Prostate gland (tissue), 2 donors: ENCODE results near the gene NOL3.

Source experiments
- POLR2A ChIP-seq: fragments of 450-650 bp; IDR thresholded peaks from one replicate; pipeline ENCODE4 v1.6.1; 2016; ENCODE audit warnings: antibody characterized with exemption, mild to moderate bottlenecking
- TF ChIP-seq, protein P1 (sequence below), 4 experiments: fragments of 200-600 bp in 2 of 4; fragments of 450-650 bp in 2 of 4; sonication (generic) in 2 of 4; IDR thresholded peaks; 1 replicate in 3 of 4; 2 replicates in 1 of 4; pipeline ENCODE4 v1.5.1; 2016 to 2019; ENCODE audit warnings: antibody characterized with exemption in 4 of 4, mild to moderate bottlenecking in 2 of 4, moderate library complexity in 2 of 4

DNA sequence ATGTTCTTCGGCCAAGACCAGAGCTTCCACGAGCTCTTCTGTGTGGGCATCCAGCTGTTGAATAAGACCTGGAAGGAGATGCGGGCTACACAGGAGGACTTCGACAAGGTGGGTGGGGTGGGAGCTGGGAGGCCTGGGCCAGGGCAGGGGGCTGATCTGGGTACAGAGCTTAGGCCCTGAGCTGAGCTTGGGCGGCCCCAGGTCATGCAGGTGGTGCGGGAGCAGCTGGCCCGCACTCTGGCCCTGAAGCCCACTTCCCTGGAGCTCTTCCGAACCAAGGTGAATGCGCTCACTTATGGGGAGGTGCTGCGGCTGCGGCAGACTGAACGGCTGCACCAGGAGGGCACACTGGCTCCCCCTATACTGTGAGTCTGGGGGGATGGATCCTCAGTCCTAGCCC lies 32.1 kb downstream of the NOL3 start:
- TF ChIP-seq, protein P1, sequence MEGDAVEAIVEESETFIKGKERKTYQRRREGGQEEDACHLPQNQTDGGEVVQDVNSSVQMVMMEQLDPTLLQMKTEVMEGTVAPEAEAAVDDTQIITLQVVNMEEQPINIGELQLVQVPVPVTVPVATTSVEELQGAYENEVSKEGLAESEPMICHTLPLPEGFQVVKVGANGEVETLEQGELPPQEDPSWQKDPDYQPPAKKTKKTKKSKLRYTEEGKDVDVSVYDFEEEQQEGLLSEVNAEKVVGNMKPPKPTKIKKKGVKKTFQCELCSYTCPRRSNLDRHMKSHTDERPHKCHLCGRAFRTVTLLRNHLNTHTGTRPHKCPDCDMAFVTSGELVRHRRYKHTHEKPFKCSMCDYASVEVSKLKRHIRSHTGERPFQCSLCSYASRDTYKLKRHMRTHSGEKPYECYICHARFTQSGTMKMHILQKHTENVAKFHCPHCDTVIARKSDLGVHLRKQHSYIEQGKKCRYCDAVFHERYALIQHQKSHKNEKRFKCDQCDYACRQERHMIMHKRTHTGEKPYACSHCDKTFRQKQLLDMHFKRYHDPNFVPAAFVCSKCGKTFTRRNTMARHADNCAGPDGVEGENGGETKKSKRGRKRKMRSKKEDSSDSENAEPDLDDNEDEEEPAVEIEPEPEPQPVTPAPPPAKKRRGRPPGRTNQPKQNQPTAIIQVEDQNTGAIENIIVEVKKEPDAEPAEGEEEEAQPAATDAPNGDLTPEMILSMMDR (IDR thresholded peaks at IDR 0.05): no peak
- TF ChIP-seq POLR2A: no peak
